Brain microvascular endothelial cell (primary cell): ENCODE data around the gene POU4F3.

Source experiments
- DNase-seq: peaks from one replicate; pipeline ENCODE4 v3.0.0-alpha.2; 2020
- H3K27ac ChIP-seq: fragments of 250-450 bp; sonication (Bioruptor Pico); 2 replicates; pipeline ENCODE4 v1.5.1; 2020; ENCODE audit warnings: mild to moderate bottlenecking, moderate library complexity
- H3K27me3 ChIP-seq: fragments of 250-450 bp; sonication (Bioruptor Pico); replicated peaks from 2 replicates; pipeline ENCODE4 v1.5.1; 2020; ENCODE audit warnings: mild to moderate bottlenecking
- H3K36me3 ChIP-seq: fragments of 250-450 bp; sonication (Bioruptor Pico); replicated peaks from 2 replicates; pipeline ENCODE4 v1.5.1; 2020; ENCODE audit warnings: mild to moderate bottlenecking
- H3K4me3 ChIP-seq: 2 replicates; pipeline ENCODE4 v1.5.1; 2011; ENCODE audit warnings: low read depth, mild to moderate bottlenecking, control low read depth, low read length, moderate library complexity
- in situ Hi-C: cut with HindIII; loops from 2 replicates; pipeline ENCODE4 v1.10.0; 2017; ENCODE audit warnings: low sequenced_read_pairs, low pct_ligation_motif_present
- TF ChIP-seq, protein P1 (sequence below): IDR thresholded peaks from 2 replicates; pipeline ENCODE4 v1.5.1; 2011; ENCODE audit warnings: low read depth, mild to moderate bottlenecking, moderate library complexity, low read length, control low read depth, inconsistent platforms; ENCODE audit errors: missing control alignments

POU4F3 gene

DNA sequence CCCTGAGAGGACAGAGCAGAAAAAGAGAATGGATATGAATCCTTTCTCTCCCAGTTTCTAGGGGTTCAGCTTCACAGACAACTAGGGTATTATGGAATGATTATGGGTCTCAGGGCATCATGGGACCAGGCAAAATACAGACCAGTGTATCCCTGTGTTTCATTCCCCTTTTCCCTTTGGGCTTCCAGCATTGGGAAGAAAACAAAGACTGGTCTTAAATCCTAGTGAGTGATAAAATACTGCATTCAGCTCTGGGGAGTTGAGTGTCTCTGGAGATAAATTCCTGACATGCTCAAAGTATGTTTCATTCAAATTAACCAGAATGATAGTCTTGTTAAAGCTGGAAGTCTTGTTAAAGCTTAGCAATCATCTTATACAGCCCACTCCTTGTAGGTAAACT, 2.4 kb upstream of the POU4F3 start:
- Histone ChIP-seq H3K27ac (no peak overlapping the region), H3K27me3 (peaks cover 81% of the 10 kb centered on the region), H3K36me3 (no peaks in the 10 kb centered on the region), H3K4me3 (no peak overlapping the region)
- no peak for DNase-seq
- in situ Hi-C loops, result no loop called here
- TF ChIP-seq, protein P1, sequence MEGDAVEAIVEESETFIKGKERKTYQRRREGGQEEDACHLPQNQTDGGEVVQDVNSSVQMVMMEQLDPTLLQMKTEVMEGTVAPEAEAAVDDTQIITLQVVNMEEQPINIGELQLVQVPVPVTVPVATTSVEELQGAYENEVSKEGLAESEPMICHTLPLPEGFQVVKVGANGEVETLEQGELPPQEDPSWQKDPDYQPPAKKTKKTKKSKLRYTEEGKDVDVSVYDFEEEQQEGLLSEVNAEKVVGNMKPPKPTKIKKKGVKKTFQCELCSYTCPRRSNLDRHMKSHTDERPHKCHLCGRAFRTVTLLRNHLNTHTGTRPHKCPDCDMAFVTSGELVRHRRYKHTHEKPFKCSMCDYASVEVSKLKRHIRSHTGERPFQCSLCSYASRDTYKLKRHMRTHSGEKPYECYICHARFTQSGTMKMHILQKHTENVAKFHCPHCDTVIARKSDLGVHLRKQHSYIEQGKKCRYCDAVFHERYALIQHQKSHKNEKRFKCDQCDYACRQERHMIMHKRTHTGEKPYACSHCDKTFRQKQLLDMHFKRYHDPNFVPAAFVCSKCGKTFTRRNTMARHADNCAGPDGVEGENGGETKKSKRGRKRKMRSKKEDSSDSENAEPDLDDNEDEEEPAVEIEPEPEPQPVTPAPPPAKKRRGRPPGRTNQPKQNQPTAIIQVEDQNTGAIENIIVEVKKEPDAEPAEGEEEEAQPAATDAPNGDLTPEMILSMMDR, result no peak

- Histone ChIP-seq H3K36me3 (no peaks in the 10 kb centered on the region), H3K27ac (no peak overlapping the region), H3K27me3 (peaks cover 90% of the 10 kb centered on the region), H3K4me3 (no peak overlapping the region)
- TF ChIP-seq, protein P1, result no peak
- no peak for DNase-seq
- in situ Hi-C loops, result no loop called here
Observed at GRCh38 chr5:146337264-146337904, 1.3 kb upstream of the POU4F3 start.

GRCh38 chr5:146337928-146338327, 711 bp upstream of the POU4F3 start:
- in situ Hi-C loops, result no loop called here
- H3K4me3 ChIP-seq, result no peak overlapping the region
- DNase-seq, result no peak
- H3K36me3 ChIP-seq, result no peaks in the 10 kb centered on the region
- peaks cover 90% of the 10 kb centered on the region for H3K27me3 ChIP-seq
- TF ChIP-seq, protein P1, result no peak
- no peak overlapping the region for H3K27ac ChIP-seq

GRCh38 chr5:146339715-146340259, 1.1 kb downstream of the POU4F3 start:
- peaks cover 91% of the 10 kb centered on the region for H3K27me3 ChIP-seq
- in situ Hi-C loops, result no loop called here

DNA sequence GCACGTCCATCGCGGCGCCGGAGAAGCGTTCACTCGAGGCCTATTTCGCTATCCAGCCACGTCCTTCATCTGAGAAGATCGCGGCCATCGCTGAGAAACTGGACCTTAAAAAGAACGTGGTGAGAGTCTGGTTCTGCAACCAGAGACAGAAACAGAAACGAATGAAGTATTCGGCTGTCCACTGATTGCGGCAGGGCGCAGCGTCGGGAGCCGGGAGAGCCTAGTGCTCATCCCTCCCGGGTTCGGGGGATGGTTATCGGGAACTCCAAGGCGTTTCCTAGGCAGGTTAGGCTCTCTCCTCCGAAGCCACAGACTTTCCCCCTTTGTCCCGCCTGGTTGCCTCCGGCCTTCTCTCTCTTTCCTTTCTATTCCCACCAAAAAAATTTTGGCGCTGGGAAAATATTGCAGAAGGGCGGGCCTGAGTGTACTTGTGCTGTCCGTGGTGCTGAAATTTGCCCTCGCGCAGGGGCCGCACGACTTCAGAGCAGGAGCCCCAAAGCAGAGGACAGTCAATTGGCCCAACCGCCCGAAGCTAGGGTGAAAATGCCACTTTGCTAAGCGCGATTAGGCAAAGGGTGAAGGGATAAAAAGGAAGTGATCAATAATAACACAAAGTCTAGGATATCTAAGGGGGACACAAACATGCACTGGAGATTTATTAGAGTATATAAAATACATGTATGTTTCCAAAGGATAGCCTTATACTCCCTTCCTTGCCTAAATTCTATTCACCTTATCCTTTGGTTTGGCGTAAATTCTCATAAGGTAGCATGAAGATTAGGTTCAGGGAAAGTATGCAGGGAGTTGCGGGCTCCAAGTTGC, 1.8 kb downstream of the POU4F3 start:
- in situ Hi-C loops, result no loop called here
- DNase-seq, result peak; percentile 59
- Histone ChIP-seq H3K27me3 (peaks cover 95% of the 10 kb centered on the region), H3K27ac (no peak overlapping the region), H3K4me3 (no peak overlapping the region), H3K36me3 (no peaks in the 10 kb centered on the region)
- TF ChIP-seq, protein P1, result no peak

More at GRCh38 chr5:146339715-146340259, 1.1 kb downstream of the POU4F3 start:
- no peak overlapping the region for H3K4me3 ChIP-seq
- TF ChIP-seq, protein P1, result no peak
- no peaks in the 10 kb centered on the region for H3K36me3 ChIP-seq
- no peak for DNase-seq
- no peak overlapping the region for H3K27ac ChIP-seq
